ENCODE data around the gene FRMD4A. TPM values are rescaled to one million over a fixed set of nuclear protein-coding genes. Genes with fewer than 3 reads are reported as not detected.

Gene FRMD4A
- total and polyA plus RNA-seq, 3 donors from 2014 or later, result 15.0 to 20.8 (median 18.7) TPM

GRCh38 chr10:14014423-14014822 lies 316.3 kb downstream of the FRMD4A start:
- intact Hi-C loops (cut with DNase I; ENCODE audit: low total_unique reads), result no loop called here
- WGBS, 2 donors, result 87 to 96% methylated on average over 5 of the region's 5 CpGs
- TF ChIP-seq POLR2A (IDR thresholded peaks at IDR 0.05), result no peak
- TF ChIP-seq CTCF (IDR thresholded peaks at IDR 0.05), result no peak

GRCh38 chr10:14010769-14011574 lies 319.8 kb downstream of the FRMD4A start:
- Histone ChIP-seq H3K9me3 (no peaks in the 10 kb centered on the region), H3K27me3 (no peaks in the 10 kb centered on the region), H3K4me3 (no peak overlapping the region), H3K4me1 (peaks cover 8% of the 10 kb centered on the region), H3K36me3 (ENCODE audit: low read depth, missing control alignments) (no peaks in the 10 kb centered on the region), H3K27ac (no peak overlapping the region)
- intact Hi-C loops (cut with DNase I; ENCODE audit: low total_unique reads), result no loop called here
- DNase-seq, result no peak
- TF ChIP-seq POLR2A (IDR thresholded peaks at IDR 0.05) (no peak), CTCF (IDR thresholded peaks at IDR 0.05) (no peak)
- WGBS, 2 donors, result 80 to 94% methylated on average over 3 to 5 of the region's 5 CpGs

More at GRCh38 chr10:14014423-14014822, 316.3 kb downstream of the FRMD4A start:
- Histone ChIP-seq H3K36me3 (ENCODE audit: low read depth, missing control alignments) (no peaks in the 10 kb centered on the region), H3K27ac (no peak overlapping the region), H3K4me1 (peaks cover 4% of the 10 kb centered on the region), H3K27me3 (no peaks in the 10 kb centered on the region), H3K4me3 (no peak overlapping the region), H3K9me3 (no peaks in the 10 kb centered on the region)
- DNase-seq, result no peak

- intact Hi-C loops (cut with DNase I; ENCODE audit: low total_unique reads), result no loop called here
- TF ChIP-seq POLR2A (IDR thresholded peaks at IDR 0.05), result no peak
- TF ChIP-seq CTCF (IDR thresholded peaks at IDR 0.05), result no peak
- no peak for DNase-seq
- Histone ChIP-seq H3K27ac (no peak overlapping the region), H3K4me3 (no peak overlapping the region), H3K27me3 (no peaks in the 10 kb centered on the region), H3K4me1 (peaks cover 8% of the 10 kb centered on the region), H3K9me3 (no peaks in the 10 kb centered on the region), H3K36me3 (ENCODE audit: low read depth, missing control alignments) (no peaks in the 10 kb centered on the region)
- WGBS, 2 donors, result 13 to 14% methylated on average over 5 of the region's 5 CpGs
Measured at GRCh38 chr10:14010101-14010558, 320.6 kb downstream of the FRMD4A start.

GRCh38 chr10:14009371-14010100 lies 321.2 kb downstream of the FRMD4A start:
- no peak for DNase-seq
- intact Hi-C loops (cut with DNase I; ENCODE audit: low total_unique reads), result no loop called here
- no peak overlapping the region for H3K4me3 ChIP-seq
- WGBS, 2 donors, result 9 to 12% methylated on average over 24 of the region's 24 CpGs
- H3K9me3 ChIP-seq, result no peaks in the 10 kb centered on the region
- TF ChIP-seq POLR2A (IDR thresholded peaks at IDR 0.05) (no peak), CTCF (IDR thresholded peaks at IDR 0.05) (no peak)
- peaks cover 8% of the 10 kb centered on the region for H3K4me1 ChIP-seq
- no peak overlapping the region for H3K27ac ChIP-seq
- no peaks in the 10 kb centered on the region for H3K27me3 ChIP-seq
- H3K36me3 ChIP-seq (ENCODE audit: low read depth, missing control alignments), result no peaks in the 10 kb centered on the region

Data from testis (tissue), 3 donors.